ENCODE data around the gene MACROD2. TPM values are rescaled to one million over a fixed set of nuclear protein-coding genes. Genes with fewer than 3 reads are reported as not detected.

The MACROD2 gene
- polyA plus RNA-seq, 2 of the 4 experiments (the other 2 are of a cell fraction), result 0.96 to 1.3 TPM

DNA sequence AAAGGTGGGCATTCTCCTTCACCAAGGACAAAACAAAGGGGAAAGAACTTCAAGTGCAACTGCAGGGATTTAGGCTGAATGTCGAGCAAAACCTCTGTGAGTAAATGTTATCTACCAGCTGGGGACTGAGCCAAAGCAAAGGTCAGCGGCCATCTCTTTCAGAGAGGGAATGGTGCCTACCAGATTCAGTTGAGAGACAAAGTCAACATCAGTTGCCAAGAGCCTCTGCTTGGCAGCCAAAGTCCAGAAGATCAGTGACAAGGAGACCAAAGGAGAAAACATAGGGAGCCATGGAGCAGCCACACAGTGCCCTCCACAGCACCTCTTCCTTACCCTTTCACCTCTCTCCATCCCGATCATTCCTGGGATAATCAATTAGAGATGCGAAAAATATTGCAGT is 2105.5 kb downstream of the MACROD2 start:
- DNase-seq (ENCODE audit: low read depth in 1 of 2, low spot score in 1 of 2) (no peak), FAIRE-seq (no peak), ATAC-seq (no peak)
- no peak overlapping the region for H3K4me3 ChIP-seq
- H3K27ac ChIP-seq, result no peak overlapping the region
- ChIA-PET POLR2A (no interaction called here), CTCF (interaction anchor here (1.1 to 1.2 kb wide), 2 partner anchors 9 to 12 kb away, joined by 3 to 6 read pairs; no protein-coding TSS in a partner anchor)
- H3K9me3 ChIP-seq, result no peaks in the 10 kb centered on the region
- no peak for TF ChIP-seq MAFK (IDR thresholded peaks at IDR 0.05; ENCODE audit: partially characterized antibody)
- TF ChIP-seq RAD21 (conservative IDR thresholded peaks at IDR 0.05 in 1 of 2, IDR thresholded peaks at IDR 0.05 in 1 of 2), result no peak
- TF ChIP-seq CBX2 (IDR thresholded peaks at IDR 0.05; ENCODE audit: borderline replicate concordance, low read depth), result no peak
- no peak for TF ChIP-seq RFX5 (IDR thresholded peaks at IDR 0.05)
- no peak for TF ChIP-seq HMGXB4 (CRISPR knock-in tag; IDR thresholded peaks at IDR 0.05; ENCODE audit: borderline replicate concordance)
- TF ChIP-seq CHD4 (IDR thresholded peaks at IDR 0.05; ENCODE audit: borderline replicate concordance), result no peak
- TF ChIP-seq EHMT2 (IDR thresholded peaks at IDR 0.05; ENCODE audit: low read depth), result no peak
- TF ChIP-seq FOSB (CRISPR knock-in tag; IDR thresholded peaks at IDR 0.05), result no peak
- no peak for TF ChIP-seq CEBPB (IDR thresholded peaks at IDR 0.05)
- no peak for TF ChIP-seq RARB (CRISPR knock-in tag; IDR thresholded peaks at IDR 0.05)
- whole genome bisulfite sequencing (ENCODE audit: missing lambda C conversion rate), result 26% methylated on average over 4 of the region's 4 CpGs
- H3K4me2 ChIP-seq, result no peak overlapping the region
- H3K4me1 ChIP-seq, result no peaks in the 10 kb centered on the region

Small RNA genes within 50 kb of the gene (small RNA-seq; reads per million reads assigned to genes)
- gene RN7SL864P (0 reads per million in 6 experiments), gene RNA5SP475 (0 reads per million in 6 experiments), gene RNU6-1159P (0 to 0.19 (median 0) reads per million in 6 experiments), gene RNU6-115P (0 to 7.7 (median 0.28) reads per million in 6 experiments), gene RNU6-228P (0 to 15.9 (median 0.87) reads per million in 6 experiments), gene RNU6-278P (0 reads per million in 6 experiments), gene RPS3P1 (0 to 0.52 (median 0) reads per million in 6 experiments)

Other genes starting within 250 kb of the MACROD2 start
- 12.2 and 30.5 TPM in 2 replicates for gene ESF1, start 210.6 kb upstream of the MACROD2 start, polyA plus RNA-seq (2011; rRNA removed)
- gene ESF1, start 210.6 kb upstream of the MACROD2 start, polyA plus RNA-seq (2017; fragmentation: RNase III; extraction: RNeasy Plus Mini Kit Qiagen cat#74134 plus additional on column Dnase treatment), result 30.6 to 34.8 TPM (median 32.3 TPM) in 3 replicates
- 36.6 and 53.5 TPM in 2 replicates for gene NDUFAF5, start 210.5 kb upstream of the MACROD2 start, polyA plus RNA-seq (2011; rRNA removed)
- 25.4 to 29.2 TPM (median 27.0 TPM) in 3 replicates for gene NDUFAF5, start 210.5 kb upstream of the MACROD2 start, polyA plus RNA-seq (2017; fragmentation: RNase III; extraction: RNeasy Plus Mini Kit Qiagen cat#74134 plus additional on column Dnase treatment)
- gene SEL1L2, start 4.9 kb upstream of the MACROD2 start, polyA plus RNA-seq (2011; rRNA removed), result not detected in 2 replicates
- gene SEL1L2, start 4.9 kb upstream of the MACROD2 start, polyA plus RNA-seq (2017; fragmentation: RNase III; extraction: RNeasy Plus Mini Kit Qiagen cat#74134 plus additional on column Dnase treatment), result not detected in 3 replicates

Data from A549 (cell line).